ENCODE results near the gene KIF20B. TPM values are rescaled to one million over a fixed set of nuclear protein-coding genes. Genes with fewer than 3 reads are reported as not detected.

The KIF20B gene
- total RNA-seq, 4 donors from 2014 or later: 1.7 to 4.1 (median 2.7) TPM

DNA sequence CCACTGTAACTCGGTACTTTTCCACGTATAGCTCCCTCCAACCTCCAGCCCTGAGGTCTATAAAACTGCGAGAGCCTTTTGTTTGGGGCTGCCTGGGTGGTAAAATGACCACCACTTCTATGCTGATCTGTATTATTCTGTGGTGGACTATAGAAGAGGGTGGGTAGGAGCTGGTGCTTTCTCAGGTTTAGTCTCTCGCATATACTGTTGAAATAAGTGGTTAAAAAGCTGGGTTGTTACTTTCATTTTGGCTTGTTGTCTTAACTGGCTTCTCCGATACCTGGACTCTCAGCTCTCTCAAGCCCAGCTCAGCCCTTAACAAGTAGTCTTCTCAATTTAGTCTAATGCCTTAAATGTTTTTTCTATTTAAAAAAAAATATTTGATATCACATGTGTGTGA is 70.3 kb downstream of the KIF20B start:
- ATAC-seq (ENCODE audit: low FRiP score) (no peak), DNase-seq (ENCODE audit: low spot score) (no peak)
- TF ChIP-seq, protein P1, sequence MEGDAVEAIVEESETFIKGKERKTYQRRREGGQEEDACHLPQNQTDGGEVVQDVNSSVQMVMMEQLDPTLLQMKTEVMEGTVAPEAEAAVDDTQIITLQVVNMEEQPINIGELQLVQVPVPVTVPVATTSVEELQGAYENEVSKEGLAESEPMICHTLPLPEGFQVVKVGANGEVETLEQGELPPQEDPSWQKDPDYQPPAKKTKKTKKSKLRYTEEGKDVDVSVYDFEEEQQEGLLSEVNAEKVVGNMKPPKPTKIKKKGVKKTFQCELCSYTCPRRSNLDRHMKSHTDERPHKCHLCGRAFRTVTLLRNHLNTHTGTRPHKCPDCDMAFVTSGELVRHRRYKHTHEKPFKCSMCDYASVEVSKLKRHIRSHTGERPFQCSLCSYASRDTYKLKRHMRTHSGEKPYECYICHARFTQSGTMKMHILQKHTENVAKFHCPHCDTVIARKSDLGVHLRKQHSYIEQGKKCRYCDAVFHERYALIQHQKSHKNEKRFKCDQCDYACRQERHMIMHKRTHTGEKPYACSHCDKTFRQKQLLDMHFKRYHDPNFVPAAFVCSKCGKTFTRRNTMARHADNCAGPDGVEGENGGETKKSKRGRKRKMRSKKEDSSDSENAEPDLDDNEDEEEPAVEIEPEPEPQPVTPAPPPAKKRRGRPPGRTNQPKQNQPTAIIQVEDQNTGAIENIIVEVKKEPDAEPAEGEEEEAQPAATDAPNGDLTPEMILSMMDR (IDR thresholded peaks at IDR 0.05): no peak

DNA sequence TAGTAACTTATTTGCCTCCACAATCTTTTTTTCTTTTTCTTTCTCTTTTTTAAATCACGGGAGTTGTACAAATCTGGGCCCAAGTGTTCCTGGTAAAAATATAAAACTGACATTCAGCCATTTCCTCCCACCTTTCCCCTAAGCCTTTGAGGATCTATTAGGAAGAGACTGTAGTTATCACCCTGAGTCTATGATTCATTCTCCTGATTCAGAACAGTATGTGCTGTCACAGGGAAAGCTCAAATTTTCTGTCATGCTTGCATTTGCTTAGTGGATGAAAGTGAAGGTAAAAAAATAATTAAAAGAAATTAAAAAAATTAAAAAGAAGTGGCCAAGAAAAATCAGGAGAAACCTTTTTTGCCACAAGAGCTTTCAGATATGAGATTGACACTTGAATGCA is 71.7 kb downstream of the KIF20B start:
- DNase-seq (ENCODE audit: low spot score): no peak
- TF ChIP-seq, protein P1 (IDR thresholded peaks at IDR 0.05): no peak
- ATAC-seq (ENCODE audit: low FRiP score): no peak

- TF ChIP-seq, protein P1 (IDR thresholded peaks at IDR 0.05): no peak
- no peak for DNase-seq (ENCODE audit: low spot score)
- no peak for ATAC-seq (ENCODE audit: low FRiP score)
These were observed 75.3 kb downstream of the KIF20B start for GRCh38 chr10:89776665-89777064.

DNA sequence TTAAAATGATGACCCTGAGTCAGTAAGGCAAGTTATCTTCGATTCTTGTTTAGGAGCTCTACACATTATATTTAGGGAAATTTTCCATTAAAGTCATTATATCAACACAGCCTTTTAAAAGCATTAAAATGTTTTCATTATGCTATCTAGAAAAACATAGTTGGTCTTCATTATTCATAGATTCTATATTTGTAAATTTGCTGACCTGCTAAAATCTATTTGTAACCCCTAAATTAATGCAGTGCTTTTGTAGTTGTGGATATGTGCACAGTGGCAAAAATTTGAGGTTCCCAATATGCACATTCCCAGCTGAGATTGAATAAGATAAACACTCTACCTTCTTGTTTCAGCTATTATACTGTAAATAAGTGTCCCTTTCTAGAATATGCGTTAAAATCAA is 81.1 kb downstream of the KIF20B start:
- ATAC-seq (ENCODE audit: low FRiP score) (no peak), DNase-seq (ENCODE audit: low spot score) (no peak)
- TF ChIP-seq, protein P1 (IDR thresholded peaks at IDR 0.05): no peak

- TF ChIP-seq, protein P1 (IDR thresholded peaks at IDR 0.05): no peak
- no peak for DNase-seq (ENCODE audit: low spot score)
- ATAC-seq (ENCODE audit: low FRiP score): no peak
These were observed 82.0 kb downstream of the KIF20B start for GRCh38 chr10:89783406-89783805.

GRCh38 chr10:89785095-89785494 is 83.7 kb downstream of the KIF20B start:
- ATAC-seq (ENCODE audit: low FRiP score) (no peak), DNase-seq (ENCODE audit: low spot score) (no peak)
- TF ChIP-seq, protein P1 (IDR thresholded peaks at IDR 0.05): no peak

DNA sequence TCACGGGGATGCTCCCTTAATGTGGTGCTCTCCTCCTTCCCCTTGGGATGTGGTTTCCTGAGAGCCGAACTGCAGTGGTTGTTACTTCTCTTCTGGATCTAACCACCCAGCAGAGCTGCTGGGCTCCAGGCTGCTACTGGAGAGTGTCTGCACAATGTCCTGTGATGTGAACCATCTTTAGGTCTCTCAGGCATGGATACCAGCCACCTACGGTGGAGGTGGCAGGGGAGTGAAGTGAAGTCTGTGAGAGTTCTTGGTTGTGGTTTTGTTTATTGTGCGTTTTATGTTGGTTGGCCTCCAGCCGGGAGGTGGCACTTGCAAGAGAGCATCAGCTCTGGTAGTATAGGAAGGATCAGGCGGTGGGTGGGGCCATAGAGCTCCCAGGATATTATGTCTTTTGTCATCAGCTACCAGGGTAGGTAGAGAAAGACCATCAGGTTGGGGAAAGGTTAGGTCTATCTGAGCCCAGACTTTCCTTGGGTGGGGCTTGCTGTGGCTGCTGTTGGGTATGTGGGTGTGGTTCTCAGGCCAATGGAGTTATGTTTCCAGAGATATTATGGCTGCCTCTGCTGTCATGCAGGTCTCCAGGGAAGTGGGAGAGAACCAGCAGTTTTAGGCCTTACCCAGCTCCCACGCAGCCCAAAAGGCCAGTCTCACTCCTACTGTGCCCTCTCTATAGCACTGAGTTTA is 87.9 kb downstream of the KIF20B start:
- TF ChIP-seq, protein P1 (IDR thresholded peaks at IDR 0.05): no peak
- no peak for DNase-seq (ENCODE audit: low spot score)
- ATAC-seq (ENCODE audit: low FRiP score): no peak

Measured in omental fat pad (tissue), 4 donors.